AG04450 (cell line): ENCODE results near the gene TRIM66. TPM values are rescaled to one million over a fixed set of nuclear protein-coding genes. Genes with fewer than 3 reads are reported as not detected.

Experiments
- CTCF ChIA-PET: fragments of 300-600, 350-600 bp; formaldehyde crosslinking; extraction: SDS; loops from one replicate; lab custom pipeline; 2022; ENCODE audit warnings: antibody characterized with exemption, inconsistent platforms; lab: Charles Lee
- POLR2A ChIA-PET: fragments of 350-600 bp; formaldehyde crosslinking; extraction: SDS; loops from one replicate; lab custom pipeline; 2021; ENCODE audit warnings: antibody characterized with exemption, inconsistent platforms; lab: Yijun Ruan, JAX
- DNase-seq: peaks from one replicate; pipeline ENCODE4 v3.0.0-alpha.2; 2011; ENCODE audit warnings: low read depth, low spot score
- H3K27ac ChIP-seq: one replicate; pipeline ENCODE4 v1.5.1; 2012; ENCODE audit warnings: low read depth, low read length, control low read depth
- H3K27me3 ChIP-seq: one replicate; pipeline ENCODE4 v1.6.0; 2012; ENCODE audit warnings: low read length; ENCODE audit not compliant: control insufficient read depth, insufficient read depth
- H3K4me3 ChIP-seq: 2 replicates; pipeline ENCODE4 v1.5.1; 2011; ENCODE audit warnings: mild to moderate bottlenecking, low read depth, low read length, control low read depth
- H3K9me3 ChIP-seq: 2 replicates; pipeline ENCODE4 v1.5.1; 2012; ENCODE audit warnings: low read length; ENCODE audit not compliant: control insufficient read depth, insufficient read depth
- CTCF ChIP-seq: IDR thresholded peaks from 2 replicates; pipeline ENCODE4 v1.5.1; 2011; ENCODE audit warnings: low read depth, low read length, control low read depth, inconsistent platforms
- polyA plus RNA-seq: library from polyadenylated mRNA; depleted of rRNA; stranded (reverse); fragments of >200 nt; gene quantifications from 2 replicates; pipeline ENCODE4 v1.2.3, GENCODE V29; 2011

The TRIM66 gene
- polyA plus RNA-seq, 1 experiment = 6.3 TPM

- Histone ChIP-seq H3K4me3 (no peak overlapping the region), H3K27ac (peak overlapping the region; percentile 96), H3K9me3 (no peaks in the 10 kb centered on the region), H3K27me3 (no peaks in the 10 kb centered on the region)
- no peak for DNase-seq
- ChIA-PET CTCF (interaction anchor here (1.2 to 1.4 kb wide), 2 partner anchors 48 to 241 kb away, joined by 3 to 4 read pairs; no protein-coding TSS in a partner anchor), POLR2A (interaction anchor here (1.0 to 2.3 kb wide), 5 partner anchors 8 to 48 kb away, joined by 3 to 10 read pairs (median 3); no protein-coding TSS in a partner anchor)
- TF ChIP-seq CTCF = no peak
Measured at GRCh38 chr11:8720352-8720751, 37.9 kb upstream of the TRIM66 start.

- no peak for TF ChIP-seq CTCF
- Histone ChIP-seq H3K9me3 (no peaks in the 10 kb centered on the region), H3K27me3 (no peaks in the 10 kb centered on the region), H3K27ac (peak overlapping the region; percentile 96), H3K4me3 (no peak overlapping the region)
- POLR2A ChIA-PET = interaction anchor here (0.6 to 2.8 kb wide), 15 partner anchors 8 to 151 kb away, joined by 3 to 15 read pairs (median 6); partner anchors contain the start of genes RPL27A and TRIM66
- DNase-seq = no peak
- CTCF ChIA-PET = interaction anchor here (1.2 to 1.4 kb wide), 2 partner anchors 240 to 241 kb away, joined by 3 read pairs; no protein-coding TSS in a partner anchor
Measured at GRCh38 chr11:8719721-8720120, 37.3 kb upstream of the TRIM66 start.

GRCh38 chr11:8719211-8719649 is 36.8 kb upstream of the TRIM66 start:
- peak overlapping the region; percentile 96 for H3K27ac ChIP-seq
- ChIA-PET CTCF (interaction anchor here (0.6 to 1.2 kb wide), 3 partner anchors 13 to 241 kb away, joined by 3 read pairs; no protein-coding TSS in a partner anchor), POLR2A (interaction anchor here (0.6 to 2.8 kb wide), 15 partner anchors 9 to 151 kb away, joined by 3 to 15 read pairs (median 6); partner anchors contain the start of genes RPL27A and TRIM66)
- DNase-seq = peak; percentile 73
- no peak for TF ChIP-seq CTCF
- H3K4me3 ChIP-seq = peak overlapping the region; percentile 25
- H3K9me3 ChIP-seq = no peaks in the 10 kb centered on the region
- no peaks in the 10 kb centered on the region for H3K27me3 ChIP-seq

- ChIA-PET CTCF (interaction anchor here (0.6 kb wide), 1 partner anchor 110 kb away, joined by 3 read pairs; no protein-coding TSS in a partner anchor), POLR2A (interaction anchor here (0.6 to 2.8 kb wide), 10 partner anchors 9 to 153 kb away, joined by 3 to 15 read pairs (median 5); partner anchors contain the start of genes RPL27A and TRIM66)
- DNase-seq = peak; percentile 89
Measured at GRCh38 chr11:8717876-8718753, 35.6 kb upstream of the TRIM66 start.

More at GRCh38 chr11:8717876-8718753, 35.6 kb upstream of the TRIM66 start:
- peak overlapping the region; percentile 96 for H3K27ac ChIP-seq
- no peaks in the 10 kb centered on the region for H3K27me3 ChIP-seq
- no peak for TF ChIP-seq CTCF
- no peaks in the 10 kb centered on the region for H3K9me3 ChIP-seq
- H3K4me3 ChIP-seq = peak overlapping the region; percentile 49
